ENCODE measurements around the gene SMIM29. TPM values are rescaled to one million over a fixed set of nuclear protein-coding genes. Genes with fewer than 3 reads are reported as not detected.

The SMIM29 gene
- total RNA-seq, 2 donors from 2014 or later = 7.1 to 41.3 TPM

- no peaks in the 10 kb centered on the region for H3K36me3 ChIP-seq
- H3K4me3 ChIP-seq = peak overlapping the region; percentile 73
- DNase-seq (ENCODE audit: low spot score) = no peak
- TF ChIP-seq CTCF (IDR thresholded peaks at IDR 0.05) = no peak
- H3K9me3 ChIP-seq = no peaks in the 10 kb centered on the region
- H3K27ac ChIP-seq = peak overlapping the region; percentile 62 to 71
- peaks cover 5 to 19% of the 10 kb centered on the region in 2 donors for H3K4me1 ChIP-seq (ENCODE audit: control insufficient read depth in 1 of 2, low read depth in 2 of 2)
- ATAC-seq (ENCODE audit: insufficient number of reproducible peaks, low FRiP score, low read depth) = no peak
- no peaks in the 10 kb centered on the region for H3K27me3 ChIP-seq (replicated peaks; ENCODE audit: insufficient read depth)
Observed at GRCh38 chr6:34235307-34236130, 13.3 kb downstream of the SMIM29 start.

GRCh38 chr6:34234667-34235306 lies 14.0 kb downstream of the SMIM29 start:
- Histone ChIP-seq H3K4me3 (no peak overlapping the region), H3K27ac (peak overlapping the region; percentile 62 to 71)

GRCh38 chr6:34233867-34234266 lies 14.9 kb downstream of the SMIM29 start:
- ATAC-seq (ENCODE audit: insufficient number of reproducible peaks, low FRiP score, low read depth) = no peak
- Histone ChIP-seq H3K36me3 (no peaks in the 10 kb centered on the region), H3K4me1 (ENCODE audit: control insufficient read depth in 1 of 2, low read depth in 2 of 2) (peaks cover 5 to 19% of the 10 kb centered on the region in 2 donors), H3K4me3 (no peak overlapping the region), H3K9me3 (no peaks in the 10 kb centered on the region), H3K27ac (peak overlapping the region in 1 of 2 donors; percentile 19), H3K27me3 (replicated peaks; ENCODE audit: insufficient read depth) (no peaks in the 10 kb centered on the region)
- TF ChIP-seq CTCF (IDR thresholded peaks at IDR 0.05) = no peak
- no peak for DNase-seq (ENCODE audit: low spot score)

More at GRCh38 chr6:34234667-34235306, 14.0 kb downstream of the SMIM29 start:
- ATAC-seq (ENCODE audit: insufficient number of reproducible peaks, low FRiP score, low read depth) (no peak), DNase-seq (ENCODE audit: low spot score) (no peak)
- H3K9me3 ChIP-seq = no peaks in the 10 kb centered on the region
- peaks cover 5 to 19% of the 10 kb centered on the region in 2 donors for H3K4me1 ChIP-seq (ENCODE audit: control insufficient read depth in 1 of 2, low read depth in 2 of 2)
- no peaks in the 10 kb centered on the region for H3K27me3 ChIP-seq (replicated peaks; ENCODE audit: insufficient read depth)
- no peak for TF ChIP-seq CTCF (IDR thresholded peaks at IDR 0.05)
- H3K36me3 ChIP-seq = no peaks in the 10 kb centered on the region

- no peak overlapping the region for H3K4me3 ChIP-seq
- DNase-seq (ENCODE audit: low spot score) (no peak), ATAC-seq (ENCODE audit: insufficient number of reproducible peaks, low FRiP score, low read depth) (no peak)
- H3K27me3 ChIP-seq (replicated peaks; ENCODE audit: insufficient read depth) = no peaks in the 10 kb centered on the region
- H3K9me3 ChIP-seq = no peaks in the 10 kb centered on the region
- peak overlapping the region in 1 of 2 donors; percentile 19 for H3K27ac ChIP-seq
- no peaks in the 10 kb centered on the region for H3K36me3 ChIP-seq
- H3K4me1 ChIP-seq (ENCODE audit: control insufficient read depth in 1 of 2, low read depth in 2 of 2) = peaks cover 5 to 13% of the 10 kb centered on the region in 2 donors
- no peak for TF ChIP-seq CTCF (IDR thresholded peaks at IDR 0.05)
Observed at GRCh38 chr6:34232901-34233300, 15.9 kb downstream of the SMIM29 start.

- H3K9me3 ChIP-seq = no peaks in the 10 kb centered on the region
- TF ChIP-seq CTCF (IDR thresholded peaks at IDR 0.05) = no peak
- no peak overlapping the region for H3K27ac ChIP-seq
- DNase-seq (ENCODE audit: low spot score) = no peak
- no peak for ATAC-seq (ENCODE audit: insufficient number of reproducible peaks, low FRiP score, low read depth)
- H3K4me3 ChIP-seq = no peak overlapping the region
- H3K27me3 ChIP-seq (replicated peaks; ENCODE audit: insufficient read depth) = no peaks in the 10 kb centered on the region
- no peaks in the 10 kb centered on the region for H3K36me3 ChIP-seq
- peaks cover 5 to 10% of the 10 kb centered on the region in 2 donors for H3K4me1 ChIP-seq (ENCODE audit: control insufficient read depth in 1 of 2, low read depth in 2 of 2)
Observed at GRCh38 chr6:34231566-34232336, 17.1 kb downstream of the SMIM29 start.
